HG02852 (cell line): ENCODE results near the gene MRPS23.
"Not testable (repeated sequence)": the region's sequence is repeated elsewhere in the genome, so short reads cannot be mapped to it uniquely, and the experiment has no call there.

Experiments
- ATAC-seq: cut with Tn5 transposase; IDR thresholded peaks from one replicate; pipeline ENCODE4 v1.9.1; 2021; ENCODE audit warnings: mild to moderate bottlenecking, moderate library complexity; ENCODE audit not compliant: unreplicated experiment

The MRPS23 gene

DNA sequence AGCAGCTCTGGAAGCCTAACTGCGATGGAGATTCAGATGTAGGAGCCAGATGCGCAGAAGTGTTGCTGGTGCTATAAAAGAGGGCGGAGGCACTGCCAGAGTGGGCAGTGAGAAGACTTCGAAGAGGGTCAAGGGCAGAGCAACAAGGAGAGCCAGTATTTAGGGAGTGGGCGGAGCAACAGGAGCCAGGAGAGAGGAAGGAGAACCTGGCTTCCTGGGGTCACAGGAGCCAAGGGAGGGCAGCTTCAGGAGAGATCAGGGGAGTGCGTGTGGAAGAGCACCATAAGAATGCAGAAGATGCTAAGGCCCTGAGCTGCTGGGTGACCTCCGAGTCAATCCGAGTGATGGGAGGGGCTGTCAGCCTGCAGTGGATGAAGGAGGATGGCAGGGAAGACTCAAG, 14.4 kb upstream of the MRPS23 start:
- no peak for ATAC-seq

DNA sequence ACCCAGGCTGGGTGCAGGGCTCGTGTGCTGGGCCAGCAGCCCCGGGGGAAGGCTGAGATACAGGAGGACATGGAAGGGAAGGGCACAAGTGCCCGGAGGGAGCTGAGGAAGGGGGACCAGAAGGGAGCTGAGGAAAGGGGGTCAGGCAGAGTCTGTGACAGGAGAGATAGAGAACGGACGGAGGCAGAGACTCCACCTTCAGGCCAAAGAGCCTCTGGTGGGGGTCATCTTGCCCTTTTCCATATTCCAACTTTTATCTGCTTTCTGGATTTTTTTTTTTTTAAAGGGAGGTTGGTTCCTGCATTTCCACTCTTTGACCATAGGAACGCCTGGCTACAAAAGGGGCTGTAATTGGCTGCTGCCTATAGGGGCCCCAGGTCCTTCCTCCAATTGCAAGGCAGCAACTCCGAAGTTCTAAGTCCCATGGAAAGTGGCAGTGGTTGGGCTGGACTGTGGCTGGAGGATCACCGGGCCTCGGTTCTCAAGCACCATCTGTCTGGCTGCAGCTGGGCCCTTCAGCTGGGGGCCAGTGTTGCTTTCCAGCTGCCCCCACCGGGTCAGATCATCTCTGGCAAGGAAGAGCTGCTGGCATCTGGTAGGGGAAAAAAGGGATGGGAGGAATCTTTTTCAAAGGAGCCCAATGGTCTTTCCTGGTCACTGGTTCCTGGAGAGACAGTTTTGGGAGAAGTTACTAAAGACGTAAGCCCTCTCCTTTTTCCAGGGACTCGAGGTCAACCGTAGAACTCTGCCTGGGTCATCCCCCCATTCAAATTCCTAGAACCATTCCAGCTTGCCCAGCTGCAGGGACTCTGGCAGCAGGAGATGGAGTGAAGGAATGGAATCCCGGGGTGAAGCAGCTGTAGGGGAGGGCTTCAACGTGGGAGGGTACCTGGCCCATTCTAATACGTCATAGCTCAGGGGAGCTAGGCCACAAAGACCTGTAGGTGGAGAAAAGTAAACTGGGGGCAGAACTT, 13.1 kb upstream of the MRPS23 start:
- no peak for ATAC-seq

DNA sequence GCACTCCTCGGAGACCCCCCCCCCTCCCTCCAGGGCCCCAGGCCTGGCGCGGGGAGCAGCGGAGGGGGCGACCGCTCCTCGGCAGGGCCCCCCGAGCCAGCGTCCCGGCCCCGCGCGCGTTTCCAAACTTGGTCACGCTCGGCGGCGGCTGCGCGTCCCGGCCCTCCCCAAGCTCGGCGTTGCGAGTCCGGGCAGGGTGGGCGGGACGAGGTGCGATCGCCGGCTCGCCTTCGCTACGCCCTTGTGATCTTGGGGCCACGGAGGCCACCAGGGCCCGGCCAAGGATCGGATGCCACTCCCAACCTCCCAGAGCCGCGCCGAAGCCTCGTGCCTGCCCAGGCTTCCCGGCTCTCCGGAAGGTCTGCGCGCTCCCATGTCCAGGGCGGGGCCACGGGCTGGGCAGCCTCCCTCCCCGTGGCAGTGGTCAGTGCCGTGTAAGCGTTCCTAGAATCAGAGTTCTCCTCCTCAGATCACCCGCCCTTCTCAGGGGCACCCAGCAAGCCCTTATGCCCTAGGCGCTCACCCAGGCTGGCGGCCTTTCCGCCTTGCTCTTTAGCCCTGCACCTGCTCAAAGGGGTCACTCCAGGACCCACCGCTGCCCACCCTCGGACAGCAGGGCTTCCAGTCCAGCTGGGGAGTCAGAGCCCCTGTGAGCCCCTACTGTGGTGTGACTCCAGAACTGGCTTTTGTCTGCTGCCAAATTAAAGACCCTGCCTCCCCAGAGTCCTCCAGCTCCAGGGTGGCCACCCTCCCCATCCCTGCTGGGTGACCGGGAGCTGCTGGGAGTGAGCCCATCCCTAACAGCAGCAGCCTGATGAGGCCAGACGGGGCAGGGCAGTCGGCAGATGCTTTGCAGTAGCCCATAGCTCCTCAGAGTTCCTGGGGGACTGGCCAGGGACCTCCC, 12.2 kb upstream of the MRPS23 start:
- ATAC-seq, result no peak

DNA sequence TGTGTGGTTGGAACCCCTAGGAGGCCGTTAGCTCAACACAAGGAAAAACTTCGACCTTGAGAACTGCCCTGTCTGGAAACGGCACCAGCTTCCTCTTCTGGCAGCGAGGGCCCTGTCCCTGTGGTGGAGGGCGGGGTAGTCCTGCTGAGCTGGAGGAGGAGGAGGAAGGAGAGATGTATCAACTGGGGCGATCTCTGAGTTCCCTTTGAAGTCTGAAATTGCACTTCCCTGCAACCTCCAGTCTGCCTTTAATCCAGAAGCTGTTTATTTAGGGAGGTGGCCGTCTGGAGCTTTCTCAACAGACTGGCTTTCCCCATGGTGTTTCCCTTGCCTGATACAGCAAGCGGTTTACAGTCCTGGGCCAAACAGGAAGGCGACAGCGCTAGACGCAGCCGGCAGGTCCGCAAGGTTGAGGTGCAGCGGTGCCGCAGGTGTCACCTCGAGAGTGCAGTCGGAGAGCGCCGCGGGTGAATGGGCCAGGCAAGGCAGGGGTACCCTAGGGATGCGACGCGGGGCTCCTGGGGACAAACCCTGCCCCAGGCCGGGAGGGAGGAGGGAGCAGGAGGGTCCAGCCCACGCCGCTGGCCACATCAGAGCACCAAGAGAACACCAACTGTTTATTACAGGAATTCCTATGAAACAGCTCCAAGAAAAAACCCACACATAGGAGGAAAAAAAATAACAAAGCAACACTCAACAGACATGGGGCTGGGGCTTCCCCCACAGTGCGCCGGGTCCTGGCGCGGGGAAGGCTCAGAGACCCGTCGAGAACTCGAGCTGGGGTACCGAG, 11.4 kb upstream of the MRPS23 start:
- ATAC-seq, result no peak

DNA sequence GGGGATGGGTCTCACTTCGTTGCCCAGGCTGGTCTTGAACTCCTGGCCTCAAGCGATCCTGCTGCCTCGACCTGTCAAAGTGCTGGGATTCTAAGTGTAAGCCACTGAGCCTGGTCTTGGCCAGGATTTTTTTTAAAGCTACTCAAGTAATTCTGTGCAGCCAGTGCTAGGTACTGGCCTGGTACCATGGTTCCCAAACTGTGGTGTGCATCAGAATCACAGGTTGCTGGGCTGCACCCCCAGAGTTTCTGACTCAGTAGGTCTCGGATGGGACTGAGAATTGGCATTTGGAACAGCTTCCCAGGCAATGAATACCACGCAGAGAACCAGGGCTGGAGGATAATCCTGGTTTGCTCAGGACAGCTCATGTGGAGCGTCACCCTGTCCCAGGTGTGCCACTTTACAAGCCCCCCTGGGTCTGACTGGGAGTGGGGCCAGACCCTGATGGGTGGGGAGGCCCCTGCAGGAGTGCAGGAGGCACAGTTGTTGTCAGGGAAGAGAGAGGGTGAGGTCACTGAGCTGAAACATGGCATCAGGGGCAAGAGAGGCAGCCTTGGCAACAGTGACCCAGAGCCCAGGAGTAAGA, 10.7 kb upstream of the MRPS23 start:
- no peak for ATAC-seq

DNA sequence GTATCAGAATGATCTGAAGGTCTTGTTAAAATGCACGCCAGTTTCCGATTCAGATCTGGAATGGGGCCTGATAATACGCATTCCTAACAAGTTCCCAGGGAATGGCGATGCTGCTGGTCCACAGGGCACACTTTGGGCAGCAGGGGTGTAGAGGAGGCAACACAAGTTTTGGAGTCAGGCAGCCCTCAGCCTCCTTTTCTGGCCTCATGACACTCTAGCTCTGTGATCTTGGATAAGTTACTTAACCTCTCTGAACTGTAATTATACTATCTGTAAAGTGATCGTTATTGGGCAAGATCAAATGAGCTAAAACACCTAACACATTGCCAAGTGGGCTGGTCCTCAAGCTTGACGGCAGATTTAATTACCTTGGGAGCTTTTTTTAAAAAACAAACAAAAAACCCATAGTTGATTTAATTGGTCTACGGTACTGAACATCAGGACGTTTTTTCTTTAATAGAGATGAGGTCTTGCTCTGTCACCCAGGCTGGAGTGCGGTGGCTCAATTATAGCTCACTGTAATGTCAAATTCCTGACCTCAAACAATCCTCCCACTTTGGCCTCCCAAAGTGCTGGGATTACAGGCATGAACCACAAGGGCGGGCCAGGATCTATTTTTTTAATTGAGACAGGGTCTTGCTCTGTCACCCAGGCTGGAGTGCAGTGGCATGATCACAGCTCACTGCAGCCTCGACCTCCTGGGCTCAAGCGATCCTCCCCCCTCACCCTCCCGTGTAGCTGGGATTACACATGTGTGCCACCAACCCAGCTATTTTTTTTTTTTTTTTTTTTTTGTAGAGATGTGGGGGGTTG, 10.0 kb upstream of the MRPS23 start:
- no peak for ATAC-seq

DNA sequence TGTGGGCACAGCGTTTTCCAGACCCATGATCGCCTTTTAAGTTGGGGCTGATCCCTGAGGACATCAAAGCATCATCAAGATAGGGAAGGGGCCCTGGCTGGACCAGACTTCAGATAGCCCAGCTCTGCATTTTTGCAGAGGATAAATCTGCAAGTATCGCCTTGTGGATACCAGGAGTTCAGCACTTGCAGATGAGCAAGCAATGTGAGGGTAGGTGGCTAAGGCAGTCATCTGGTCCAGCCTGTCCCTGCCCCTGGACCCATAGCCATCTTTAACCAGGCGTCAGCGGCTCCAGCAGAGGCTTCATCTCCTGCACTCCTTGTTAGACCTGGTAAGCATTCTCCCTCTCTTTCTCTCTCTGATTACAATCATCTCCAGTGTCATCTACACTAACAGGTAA, 9.0 kb upstream of the MRPS23 start:
- no peak for ATAC-seq

DNA sequence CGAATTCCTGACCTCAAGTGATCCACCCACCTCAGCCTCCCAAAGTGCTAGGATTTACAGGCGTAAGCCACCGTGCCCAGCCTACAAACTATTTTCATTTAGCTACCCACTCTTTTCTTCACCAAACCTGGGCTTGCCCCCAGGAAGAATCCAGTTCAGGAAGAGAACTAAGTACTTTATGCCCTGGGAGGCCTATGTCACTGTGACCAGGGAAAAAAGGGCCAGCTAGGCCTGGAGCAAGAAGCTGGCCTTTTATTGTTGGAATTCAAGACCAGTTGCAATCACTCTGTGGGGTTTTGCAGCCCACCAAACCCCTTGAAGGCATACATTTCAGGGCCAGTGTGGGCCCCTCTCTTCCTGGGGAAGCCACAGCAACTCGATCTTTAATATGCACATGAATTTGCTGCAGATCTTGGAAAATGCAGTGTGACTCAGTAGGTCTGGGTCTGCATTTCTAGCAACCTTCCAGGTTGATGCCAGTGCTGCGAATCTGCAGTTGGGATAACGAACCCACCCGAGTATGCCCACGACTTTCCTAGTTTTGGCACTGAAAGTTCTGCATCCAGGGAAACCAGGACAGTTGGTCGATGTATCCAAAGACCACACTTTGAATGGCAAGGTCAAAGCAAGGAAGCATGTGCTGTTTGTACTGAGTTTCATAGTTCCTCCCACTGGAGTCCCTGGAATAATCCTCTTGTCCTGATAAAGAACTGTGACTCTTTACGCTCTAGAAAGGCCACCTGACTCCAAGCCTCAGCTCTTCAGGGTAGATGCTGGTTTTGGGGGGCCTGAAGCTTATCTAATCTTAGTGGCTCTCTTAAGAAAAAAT, 7.2 kb upstream of the MRPS23 start:
- no peak for ATAC-seq

DNA sequence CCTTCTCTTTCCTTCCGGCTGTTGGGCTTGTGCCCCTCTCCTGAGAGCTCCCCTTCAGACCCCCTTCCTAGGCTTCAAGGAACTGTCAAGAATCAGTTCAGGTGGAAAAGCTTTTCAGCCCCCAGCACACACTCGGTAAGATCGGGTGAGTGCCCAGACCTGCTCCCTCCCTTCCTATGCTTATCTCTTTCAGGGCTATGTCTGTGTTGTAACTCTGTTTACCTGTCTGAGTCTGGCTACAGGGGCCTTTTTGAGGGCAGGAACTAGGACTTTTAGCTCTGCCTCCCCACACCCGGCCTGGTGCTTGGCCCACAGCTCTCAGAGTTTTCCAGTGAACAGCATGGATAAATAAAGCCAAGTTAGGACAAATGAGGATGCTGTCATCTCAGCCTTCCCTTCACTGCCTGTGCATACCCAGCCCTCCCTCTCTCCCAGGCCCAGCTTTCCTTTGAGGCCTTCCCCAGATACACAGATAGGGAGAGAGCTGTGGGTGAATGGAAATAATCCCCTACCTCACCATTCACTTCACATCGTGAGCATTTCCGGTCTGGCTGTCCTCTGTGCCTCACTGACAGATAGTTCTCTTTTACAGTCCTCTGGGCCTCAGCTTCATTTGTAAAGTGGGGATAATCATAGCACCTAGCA, 5.7 kb upstream of the MRPS23 start:
- no peak for ATAC-seq

DNA sequence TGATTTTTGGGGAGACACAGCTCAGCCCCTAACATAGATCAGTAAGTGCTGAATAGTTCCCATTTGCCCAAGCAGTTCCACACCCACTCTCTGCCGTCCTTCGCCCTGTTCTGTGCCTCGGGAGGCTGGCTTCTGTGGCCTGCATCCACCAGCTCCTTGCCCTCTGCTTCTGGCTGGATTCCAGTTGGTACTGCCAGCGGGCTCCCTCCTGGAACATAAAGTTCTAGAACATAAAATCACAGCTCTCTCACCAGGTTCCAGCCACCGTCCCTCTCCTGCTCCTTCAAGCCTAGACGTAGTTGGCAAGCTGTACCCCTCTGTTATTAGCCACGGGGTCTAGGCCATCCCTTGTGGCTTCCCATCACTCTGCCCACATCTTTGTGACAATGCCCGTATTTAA, 3.9 kb upstream of the MRPS23 start:
- ATAC-seq, result no peak

DNA sequence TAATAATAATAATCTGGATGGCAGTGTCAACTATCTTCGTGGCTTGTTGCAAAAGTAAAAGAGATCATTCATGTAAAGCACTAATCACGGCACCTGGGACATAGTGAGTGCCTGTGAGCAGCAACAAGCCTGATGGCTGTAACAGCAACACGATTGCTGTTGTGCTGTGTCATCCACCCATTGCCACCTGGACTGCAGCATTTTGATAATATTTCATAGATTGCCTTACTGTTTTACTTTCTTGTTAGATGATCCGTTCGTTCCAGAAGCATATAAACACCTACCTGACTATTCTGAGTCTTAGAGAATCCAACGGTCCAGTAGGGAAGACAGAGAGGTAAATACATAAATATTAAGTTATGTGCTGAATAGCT, 3.1 kb upstream of the MRPS23 start:
- no peak for ATAC-seq

DNA sequence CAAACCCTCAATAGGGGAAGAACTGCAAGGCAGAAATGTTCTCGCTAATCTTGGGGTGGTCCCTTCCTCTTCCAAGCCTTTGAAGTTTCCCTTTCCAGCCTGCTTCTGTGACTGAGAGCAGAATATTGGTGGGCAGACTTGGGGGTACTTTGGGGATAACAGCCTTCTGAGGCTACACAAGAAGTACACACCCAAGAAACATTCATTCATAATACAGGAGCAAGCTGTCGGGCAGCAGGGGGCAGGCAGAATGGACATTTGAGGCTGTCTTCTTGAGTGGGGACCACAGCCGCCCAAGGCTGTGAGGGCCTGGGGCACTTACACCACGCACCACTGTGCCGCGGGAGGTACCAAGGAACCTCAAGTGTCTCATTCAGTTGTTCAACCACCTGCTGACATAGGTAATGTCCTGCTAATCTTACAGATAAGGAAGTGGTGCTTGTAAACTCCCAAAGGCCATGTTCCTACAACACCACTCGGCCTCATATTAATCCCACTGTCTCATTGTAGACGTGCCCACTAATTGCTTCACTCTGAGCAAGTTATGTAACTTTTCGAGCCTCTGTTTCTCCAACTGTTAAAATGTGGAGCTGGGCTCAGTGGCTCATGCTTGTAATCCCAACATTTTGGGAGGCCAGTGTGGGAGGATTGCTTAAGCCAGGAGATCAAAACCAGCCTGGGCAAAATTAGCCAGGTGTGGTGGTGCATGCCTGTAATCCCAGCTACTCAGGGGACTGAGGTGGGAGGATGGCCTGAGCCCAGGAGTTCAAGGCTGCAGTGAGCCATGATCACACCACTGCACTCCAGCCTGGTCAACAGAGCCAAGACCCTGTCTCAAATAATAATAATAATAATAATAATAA, 2.5 kb upstream of the MRPS23 start:
- no peak for ATAC-seq

DNA sequence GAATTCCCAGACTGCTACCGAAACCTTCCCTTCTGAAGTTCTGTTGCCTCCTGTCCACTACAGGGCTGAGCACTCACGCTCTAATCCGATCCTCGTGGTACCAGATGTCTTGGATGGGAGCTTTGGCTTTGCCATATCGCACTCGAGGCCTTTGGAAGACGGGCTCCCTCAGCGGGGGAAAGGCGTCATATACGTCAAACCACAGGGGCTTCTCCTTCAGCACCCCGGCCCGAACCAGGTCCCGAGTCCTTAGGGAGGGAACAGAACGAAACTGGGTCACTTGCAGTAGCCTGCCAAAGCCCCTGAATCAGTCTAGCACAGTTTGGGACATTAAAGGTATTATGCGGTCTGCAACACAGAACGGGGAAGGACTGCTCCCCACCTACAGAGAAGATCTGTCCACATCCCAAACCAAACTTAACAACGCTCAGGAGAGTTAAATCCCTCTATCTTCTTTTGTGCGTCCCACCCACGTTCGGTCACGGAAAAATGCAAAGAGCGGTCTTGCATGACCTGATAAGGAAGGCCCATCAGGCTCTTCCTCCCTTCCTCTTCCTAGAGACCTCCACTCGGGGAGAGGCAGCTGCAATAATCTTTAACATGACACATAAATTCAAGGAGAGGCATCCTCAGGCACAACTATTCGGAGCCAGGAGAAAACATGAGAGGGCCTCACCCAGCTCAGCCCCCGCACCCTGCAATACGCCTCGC, 526 bp downstream of the MRPS23 start:
- peak; percentile 38 for ATAC-seq

DNA sequence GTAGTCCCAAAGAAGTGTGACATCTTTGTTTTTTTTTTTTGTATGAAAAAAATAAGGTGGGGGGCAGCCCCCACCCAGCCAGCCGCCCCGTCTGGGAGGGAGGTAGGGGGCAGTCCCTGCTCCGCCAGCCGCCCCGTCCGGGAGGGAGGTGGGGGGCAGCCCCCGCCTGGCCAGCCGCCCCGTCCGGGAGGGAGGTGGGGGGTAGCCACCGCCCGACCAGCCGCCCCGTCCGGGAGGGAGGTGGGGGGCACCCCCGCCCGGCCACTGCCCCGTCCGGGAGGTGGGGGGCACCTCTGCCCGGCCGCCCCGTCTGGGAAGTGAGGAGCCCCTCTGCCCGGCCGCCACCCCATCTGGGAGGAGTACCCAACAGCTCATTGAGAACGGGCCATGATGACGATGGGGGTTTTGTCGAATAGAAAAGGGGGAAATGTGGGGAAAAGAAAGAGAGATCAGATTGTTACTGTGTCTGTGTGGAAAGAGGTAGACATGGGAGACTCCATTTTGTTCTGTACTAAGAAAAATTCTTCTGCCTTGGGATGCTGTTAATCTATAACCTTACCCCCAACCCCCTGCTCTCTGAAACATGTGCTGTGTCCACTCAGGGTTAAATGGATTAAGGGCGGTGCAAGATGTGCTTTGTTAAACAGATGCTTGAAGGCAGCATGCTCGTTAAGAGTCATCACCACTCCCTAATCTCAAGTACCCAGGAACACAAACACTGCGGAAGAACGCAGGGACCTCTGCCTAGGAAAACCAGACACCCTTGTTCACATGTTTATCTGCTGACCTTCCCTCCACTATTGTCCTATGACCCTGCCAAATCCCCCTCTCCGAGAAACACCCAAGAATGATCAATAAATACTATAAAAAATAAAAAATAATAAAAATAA, 3.5 kb downstream of the MRPS23 start:
- not testable (repeated sequence) for ATAC-seq

DNA sequence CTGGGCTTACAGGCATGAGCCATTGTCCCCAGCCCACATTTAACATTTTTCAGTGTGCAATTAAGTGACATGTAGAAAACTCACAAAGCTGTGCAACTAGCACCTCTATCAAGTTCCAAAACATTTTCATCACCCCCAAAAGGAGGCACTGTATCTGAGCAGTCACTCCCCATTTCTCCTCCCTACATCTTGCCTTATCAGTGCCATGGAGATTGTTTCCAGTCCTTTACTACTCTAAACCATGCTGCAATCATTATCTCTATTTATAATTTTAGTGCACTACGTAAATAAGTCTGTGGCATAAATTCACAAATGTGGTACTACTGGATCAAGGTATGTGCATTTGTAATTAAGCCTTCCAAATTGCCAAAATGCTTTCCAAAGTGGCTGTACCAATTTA, 7.6 kb downstream of the MRPS23 start:
- ATAC-seq, result no peak

DNA sequence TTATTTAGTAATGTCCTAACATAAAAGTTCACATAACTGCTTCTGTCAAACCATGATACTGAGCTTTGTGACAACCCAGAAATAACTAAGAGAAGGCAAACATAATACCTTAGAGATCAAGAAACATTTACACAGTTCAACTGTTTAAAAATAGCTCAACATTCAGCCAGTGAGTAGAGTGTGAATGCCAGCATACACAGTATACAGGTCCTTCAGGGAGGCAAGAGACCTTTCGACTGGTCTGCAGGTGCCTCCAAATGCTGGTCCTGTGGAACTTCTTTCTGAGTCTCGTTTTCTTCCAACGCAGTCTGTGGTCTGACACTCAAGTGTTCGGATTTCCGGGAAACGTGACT, 10.3 kb downstream of the MRPS23 start:
- ATAC-seq, result no peak
